A673 (cell line): ENCODE data around the gene CYB561D2. TPM values are rescaled to one million over a fixed set of nuclear protein-coding genes. Genes with fewer than 3 reads are reported as not detected.

Experiments
- BruUV-seq: library from RNA; stranded (reverse); fragments of 400-500 nt; replicated peaks from 2 replicates; lab custom pipeline; 2021; lab: Mats Ljungman, UMichigan
- CTCF ChIA-PET: fragments of 300-600 bp; sonication (Branson Sonifier 250); formaldehyde crosslinking; loops from one replicate; lab custom pipeline; 2022; ENCODE audit warnings: antibody characterized with exemption; lab: Charles Lee
- POLR2A ChIA-PET: fragments of 300-600 bp; sonication (Branson Sonifier 250); formaldehyde crosslinking; loops from one replicate; lab custom pipeline; 2022; ENCODE audit warnings: antibody characterized with exemption; ENCODE audit not compliant: low non-redundant PET; lab: Charles Lee
- DNase-seq: peaks from one replicate; pipeline ENCODE4 v3.0.0-alpha.2; 2015; ENCODE audit warnings: low spot score
- H3K27ac ChIP-seq: fragments of 200-600 bp; sonication (generic); 2 replicates; pipeline ENCODE4 v1.5.1; 2016; ENCODE audit warnings: mixed run types, low read depth, mild to moderate bottlenecking, mixed read lengths, antibody characterized with exemption, low read length; ENCODE audit not compliant: poor library complexity, severe bottlenecking
- H3K27me3 ChIP-seq: fragments of 200-600 bp; sonication (generic); replicated peaks from 2 replicates; pipeline ENCODE4 v1.6.1; 2017; ENCODE audit warnings: mixed run types, low read depth, mild to moderate bottlenecking, mixed read lengths, antibody characterized with exemption, low read length; ENCODE audit not compliant: insufficient read depth, poor library complexity
- H3K36me3 ChIP-seq: fragments of 200-600 bp; sonication (generic); 2 replicates; pipeline ENCODE4 v1.6.1; 2016; ENCODE audit warnings: mixed run types, mild to moderate bottlenecking, mixed read lengths, antibody characterized with exemption, low read length; ENCODE audit not compliant: insufficient read depth, poor library complexity, severe bottlenecking
- H3K4me1 ChIP-seq: fragments of 200-600 bp; sonication (generic); 2 replicates; pipeline ENCODE4 v1.6.1; 2017; ENCODE audit warnings: mixed run types, mild to moderate bottlenecking, mixed read lengths, antibody characterized with exemption, low read length; ENCODE audit not compliant: insufficient read depth, poor library complexity, severe bottlenecking
- H3K4me3 ChIP-seq: fragments of 200-600 bp; sonication (generic); 2 replicates; pipeline ENCODE4 v1.5.1; 2016; ENCODE audit warnings: low read depth, mixed run types, mild to moderate bottlenecking, mixed read lengths, low read length; ENCODE audit not compliant: poor library complexity, severe bottlenecking
- H3K9me3 ChIP-seq: fragments of 200-600 bp; sonication (generic); 2 replicates; pipeline ENCODE4 v1.6.1; 2016; ENCODE audit warnings: mixed run types, low read depth, mild to moderate bottlenecking, mixed read lengths, antibody characterized with exemption, low read length; ENCODE audit not compliant: poor library complexity, severe bottlenecking
- CTCF ChIP-seq: fragments of 300-800, 200-600 bp; sonication (generic); conservative IDR thresholded peaks from 2 replicates; pipeline ENCODE4 v1.5.1; 2017; ENCODE audit warnings: low read depth, mild to moderate bottlenecking, antibody characterized with exemption, low read length, moderate library complexity, mixed read lengths
- EZH2 ChIP-seq: fragments of 200-600 bp; sonication (generic); IDR thresholded peaks from 2 replicates; pipeline ENCODE4 v1.6.1; 2017; ENCODE audit warnings: borderline replicate concordance, low read depth, mild to moderate bottlenecking, mixed read lengths, antibody characterized with exemption, low read length; ENCODE audit not compliant: poor library complexity, severe bottlenecking
- intact Hi-C: fragments of 100-400 bp; cut with micrococcal nuclease; formaldehyde crosslinking; loops from one replicate; pipeline ENCODE4 v1.10.0; 2022; ENCODE audit not compliant: unreplicated experiment
- total RNA-seq: library from RNA; stranded (reverse); gene quantifications from 2 replicates; pipeline ENCODE4 v1.2.3, GENCODE V29; 2021

Gene CYB561D2
- total RNA-seq, 1 experiment from 2014 or later, result 8.2 TPM

- Histone ChIP-seq H3K27ac (peak overlapping the region; percentile 99), H3K27me3 (no peaks in the 10 kb centered on the region), H3K9me3 (no peaks in the 10 kb centered on the region), H3K36me3 (no peaks in the 10 kb centered on the region), H3K4me3 (peak overlapping the region; percentile 73), H3K4me1 (peaks cover 3% of the 10 kb centered on the region)
- intact Hi-C loops, result no loop called here
- TF ChIP-seq CTCF (no peak), EZH2 (no peak)
- no peak for DNase-seq
- CTCF ChIA-PET, result no interaction called here
- BruUV-seq, result no TSS peak
- POLR2A ChIA-PET, result no interaction called here
These were observed 28.6 kb upstream of the CYB561D2 start for GRCh38 chr3:50322115-50322385.

GRCh38 chr3:50322386-50323091, 28.1 kb upstream of the CYB561D2 start, which contains the start of gene HYAL2:
HYAL2 (minus strand) TSS chr3:50322745; CDS start chr3:50320489, 2,256 bp downstream.
- H3K4me1 ChIP-seq, result peaks cover 3% of the 10 kb centered on the region
- peak within 1 kb of the TSS; percentile 99 for H3K27ac ChIP-seq
- TF ChIP-seq CTCF (no peak), EZH2 (no peak)
- DNase-seq, result no peak
- H3K36me3 ChIP-seq, result no peaks in the 10 kb centered on the region
- no peaks in the 10 kb centered on the region for H3K27me3 ChIP-seq
- intact Hi-C loops, result no loop called here
- no peaks in the 10 kb centered on the region for H3K9me3 ChIP-seq
- ChIA-PET POLR2A (no interaction called here), CTCF (no interaction called here)
- BruUV-seq, result no TSS peak
- H3K4me3 ChIP-seq, result peak within 1 kb of the TSS; percentile 73

GRCh38 chr3:50323092-50323600, 27.5 kb upstream of the CYB561D2 start:
- Histone ChIP-seq H3K36me3 (no peaks in the 10 kb centered on the region), H3K9me3 (no peaks in the 10 kb centered on the region), H3K4me1 (peaks cover 3% of the 10 kb centered on the region), H3K27me3 (no peaks in the 10 kb centered on the region), H3K27ac (no peak overlapping the region), H3K4me3 (no peak overlapping the region)
- no peak for TF ChIP-seq EZH2
- TF ChIP-seq CTCF, result no peak
- BruUV-seq, result no TSS peak
- ChIA-PET POLR2A (no interaction called here), CTCF (no interaction called here)
- intact Hi-C loops, result no loop called here
- no peak for DNase-seq
